Upper lobe of right lung (tissue), 1 donor: Measurements from ENCODE around the gene PSMD6. TPM values are rescaled to one million over a fixed set of nuclear protein-coding genes. Genes with fewer than 3 reads are reported as not detected.

Source experiments
- ATAC-seq: fragments of 200-7000 bp; cut with Tn5 transposase; one replicate; pipeline ENCODE4 v1.9.1; 2020; ENCODE audit warnings: mild to moderate bottlenecking, moderate library complexity
- DNase-seq: peaks from one replicate; pipeline ENCODE4 v3.0.0-alpha.2; 2020
- H3K27ac ChIP-seq: fragments of 200-600 bp; one replicate; pipeline ENCODE4 v1.8.0; 2022
- H3K27me3 ChIP-seq: fragments of 200-600 bp; one replicate; pipeline ENCODE4 v1.8.0; 2022; ENCODE audit warnings: mild to moderate bottlenecking
- H3K36me3 ChIP-seq: fragments of 200-600 bp; one replicate; pipeline ENCODE4 v1.8.0; 2022
- H3K4me1 ChIP-seq: fragments of 200-600 bp; one replicate; pipeline ENCODE4 v1.8.0; 2022
- H3K4me3 ChIP-seq: fragments of 200-600 bp; one replicate; pipeline ENCODE4 v1.8.0; 2022; ENCODE audit warnings: mild to moderate bottlenecking
- H3K9me3 ChIP-seq: fragments of 200-600 bp; one replicate; pipeline ENCODE4 v1.8.0; 2022
- intact Hi-C: fragments of 100-400 bp; cut with DNase I; formaldehyde crosslinking; loops from one replicate; pipeline ENCODE4 v1.11.0; 2022
- total RNA-seq: library from RNA; stranded (reverse); fragmentation: NEBNext Ultra II Directional; extraction: Animal tissue kit (Norgen Biotek cat#: 25700); gene quantifications from one replicate; pipeline ENCODE4 v1.2.1, GENCODE V29; 2021
- TF ChIP-seq, protein P1 (sequence below): fragments of 200-600 bp; IDR thresholded peaks from one replicate; pipeline ENCODE4 v1.8.0; 2022; ENCODE audit warnings: antibody characterized with exemption
- donor health status: DM: no; HTN: yes; CAD: no; lungs with severe emphysema.

PSMD6 gene
- total RNA-seq, 1 donor from 2014 or later = 52.2 TPM

GRCh38 chr3:64057231-64057630 is 33.9 kb upstream of the PSMD6 start:
- Histone ChIP-seq H3K4me3 (no peak overlapping the region), H3K27me3 (no peaks in the 10 kb centered on the region), H3K27ac (no peak overlapping the region), H3K9me3 (no peaks in the 10 kb centered on the region), H3K36me3 (no peaks in the 10 kb centered on the region), H3K4me1 (no peaks in the 10 kb centered on the region)
- ATAC-seq (no peak), DNase-seq (no peak)
- TF ChIP-seq, protein P1, sequence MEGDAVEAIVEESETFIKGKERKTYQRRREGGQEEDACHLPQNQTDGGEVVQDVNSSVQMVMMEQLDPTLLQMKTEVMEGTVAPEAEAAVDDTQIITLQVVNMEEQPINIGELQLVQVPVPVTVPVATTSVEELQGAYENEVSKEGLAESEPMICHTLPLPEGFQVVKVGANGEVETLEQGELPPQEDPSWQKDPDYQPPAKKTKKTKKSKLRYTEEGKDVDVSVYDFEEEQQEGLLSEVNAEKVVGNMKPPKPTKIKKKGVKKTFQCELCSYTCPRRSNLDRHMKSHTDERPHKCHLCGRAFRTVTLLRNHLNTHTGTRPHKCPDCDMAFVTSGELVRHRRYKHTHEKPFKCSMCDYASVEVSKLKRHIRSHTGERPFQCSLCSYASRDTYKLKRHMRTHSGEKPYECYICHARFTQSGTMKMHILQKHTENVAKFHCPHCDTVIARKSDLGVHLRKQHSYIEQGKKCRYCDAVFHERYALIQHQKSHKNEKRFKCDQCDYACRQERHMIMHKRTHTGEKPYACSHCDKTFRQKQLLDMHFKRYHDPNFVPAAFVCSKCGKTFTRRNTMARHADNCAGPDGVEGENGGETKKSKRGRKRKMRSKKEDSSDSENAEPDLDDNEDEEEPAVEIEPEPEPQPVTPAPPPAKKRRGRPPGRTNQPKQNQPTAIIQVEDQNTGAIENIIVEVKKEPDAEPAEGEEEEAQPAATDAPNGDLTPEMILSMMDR = no peak
- intact Hi-C loops = no loop called here

- H3K9me3 ChIP-seq = no peaks in the 10 kb centered on the region
- DNase-seq = no peak
- H3K36me3 ChIP-seq = no peaks in the 10 kb centered on the region
These were observed 33.4 kb upstream of the PSMD6 start for GRCh38 chr3:64056606-64057180.

GRCh38 chr3:64055076-64055475 is 31.8 kb upstream of the PSMD6 start:
- intact Hi-C loops = no loop called here
- H3K36me3 ChIP-seq = no peaks in the 10 kb centered on the region
- DNase-seq (no peak), ATAC-seq (no peak)
- no peaks in the 10 kb centered on the region for H3K27me3 ChIP-seq
- H3K27ac ChIP-seq = no peak overlapping the region
- H3K4me1 ChIP-seq = no peaks in the 10 kb centered on the region
- TF ChIP-seq, protein P1 = no peak
- no peaks in the 10 kb centered on the region for H3K9me3 ChIP-seq
- no peak overlapping the region for H3K4me3 ChIP-seq

More at GRCh38 chr3:64056606-64057180, 33.4 kb upstream of the PSMD6 start:
- Histone ChIP-seq H3K4me1 (no peaks in the 10 kb centered on the region), H3K27ac (no peak overlapping the region), H3K27me3 (no peaks in the 10 kb centered on the region), H3K4me3 (no peak overlapping the region)
- no peak for ATAC-seq
- intact Hi-C loops = no loop called here
- TF ChIP-seq, protein P1 = no peak

DNA sequence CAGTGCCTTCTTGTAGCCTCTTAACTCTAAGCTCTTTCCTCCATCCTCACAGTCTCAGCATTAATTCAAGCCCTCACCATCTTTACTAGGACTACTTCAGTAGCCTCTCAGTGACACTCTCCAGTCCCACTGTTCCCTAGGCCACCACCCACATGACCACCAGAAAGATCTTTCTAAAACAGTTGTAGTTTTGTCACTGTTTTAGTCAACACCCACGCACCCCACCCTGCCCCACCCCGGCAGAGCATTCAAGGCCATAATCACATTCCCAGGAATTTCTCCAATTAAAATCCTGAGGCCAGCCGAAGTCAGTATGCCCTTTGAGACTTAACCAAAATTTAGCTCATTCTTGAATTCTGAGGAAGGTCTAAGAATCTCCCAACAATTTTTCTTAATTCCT is 31.2 kb upstream of the PSMD6 start:
- DNase-seq (no peak), ATAC-seq (no peak)
- no peaks in the 10 kb centered on the region for H3K36me3 ChIP-seq
- H3K9me3 ChIP-seq = no peaks in the 10 kb centered on the region
- TF ChIP-seq, protein P1 = no peak
- no peak overlapping the region for H3K4me3 ChIP-seq
- no peak overlapping the region for H3K27ac ChIP-seq
- no peaks in the 10 kb centered on the region for H3K27me3 ChIP-seq
- no peaks in the 10 kb centered on the region for H3K4me1 ChIP-seq
- intact Hi-C loops = no loop called here

GRCh38 chr3:64053581-64053980 is 30.3 kb upstream of the PSMD6 start:
- DNase-seq = no peak
- Histone ChIP-seq H3K4me1 (no peaks in the 10 kb centered on the region), H3K27me3 (no peaks in the 10 kb centered on the region), H3K36me3 (no peaks in the 10 kb centered on the region), H3K9me3 (no peaks in the 10 kb centered on the region), H3K27ac (no peak overlapping the region), H3K4me3 (no peak overlapping the region)
- intact Hi-C loops = no loop called here
- ATAC-seq = no peak
- TF ChIP-seq, protein P1 = no peak

DNA sequence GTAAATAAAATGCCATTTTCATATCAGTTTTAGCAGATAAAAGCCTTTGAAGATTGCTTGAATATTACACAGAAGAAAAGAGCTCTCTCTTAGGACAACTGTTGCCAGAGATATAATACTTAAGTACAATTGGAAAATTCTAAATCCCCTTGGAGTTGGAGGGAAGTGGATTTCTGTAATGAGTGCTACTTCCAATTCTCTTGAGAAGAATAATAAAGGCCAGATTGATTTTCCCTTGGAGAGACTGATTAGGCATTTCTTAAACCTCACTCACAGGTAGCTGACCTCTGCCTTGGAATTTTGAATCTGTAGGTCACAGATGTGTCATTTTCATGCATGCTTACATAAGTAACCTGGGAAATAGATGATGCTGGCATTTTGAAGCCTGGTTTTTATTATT is 29.8 kb upstream of the PSMD6 start:
- Histone ChIP-seq H3K36me3 (no peaks in the 10 kb centered on the region), H3K4me1 (no peaks in the 10 kb centered on the region), H3K27ac (no peak overlapping the region), H3K9me3 (no peaks in the 10 kb centered on the region), H3K27me3 (no peaks in the 10 kb centered on the region), H3K4me3 (no peak overlapping the region)
- DNase-seq (no peak), ATAC-seq (no peak)
- TF ChIP-seq, protein P1 = no peak
- intact Hi-C loops = no loop called here
